Stimulated activated CD4-positive, alpha-beta T cell treated with anti-CD3 and anti-CD28 coated beads, Interleukin-4, amount 100 ng/mL, for 48 hours (primary cell): ENCODE measurements around the gene EYA2.

ENCODE experiments used
- DNase-seq, 2 donors: peaks; one replicate each; pipeline ENCODE4 v3.0.0-alpha.2; 2020; ENCODE audit warnings: low read depth in 2 of 2

EYA2 gene

DNA sequence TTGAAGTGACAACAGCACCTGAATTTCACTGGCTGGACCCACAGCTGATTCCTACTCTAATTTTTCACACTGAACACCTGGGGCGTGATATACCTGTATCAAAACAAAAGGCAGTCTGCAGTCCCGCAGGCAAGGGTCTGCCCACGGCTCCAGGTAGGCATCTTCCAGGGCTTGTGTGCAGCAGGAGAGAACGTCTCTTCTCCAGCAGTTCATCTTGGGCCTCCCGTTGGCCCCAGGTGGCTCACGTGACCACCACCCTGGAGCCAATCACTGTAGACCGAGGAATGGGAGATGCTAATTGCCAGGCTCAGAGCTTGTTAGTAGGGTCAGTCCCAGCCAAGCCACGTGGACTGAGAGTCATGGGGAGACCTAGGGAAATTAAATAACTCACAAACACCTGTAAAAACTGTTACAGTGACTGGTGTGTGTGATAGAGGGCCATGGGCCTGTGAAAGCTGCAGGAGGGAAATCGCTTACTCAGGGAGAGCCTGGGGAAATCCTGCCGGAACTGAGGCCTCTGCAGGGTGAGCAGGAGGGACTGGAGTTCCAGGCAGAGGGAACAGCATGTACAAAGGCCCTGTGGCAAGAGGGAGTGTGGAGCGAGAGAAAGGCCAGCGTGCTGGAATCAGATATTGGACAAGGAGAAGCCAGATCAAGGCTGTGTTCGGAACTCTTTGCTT is 83.4 kb downstream of the EYA2 start:
- no peak for DNase-seq

DNA sequence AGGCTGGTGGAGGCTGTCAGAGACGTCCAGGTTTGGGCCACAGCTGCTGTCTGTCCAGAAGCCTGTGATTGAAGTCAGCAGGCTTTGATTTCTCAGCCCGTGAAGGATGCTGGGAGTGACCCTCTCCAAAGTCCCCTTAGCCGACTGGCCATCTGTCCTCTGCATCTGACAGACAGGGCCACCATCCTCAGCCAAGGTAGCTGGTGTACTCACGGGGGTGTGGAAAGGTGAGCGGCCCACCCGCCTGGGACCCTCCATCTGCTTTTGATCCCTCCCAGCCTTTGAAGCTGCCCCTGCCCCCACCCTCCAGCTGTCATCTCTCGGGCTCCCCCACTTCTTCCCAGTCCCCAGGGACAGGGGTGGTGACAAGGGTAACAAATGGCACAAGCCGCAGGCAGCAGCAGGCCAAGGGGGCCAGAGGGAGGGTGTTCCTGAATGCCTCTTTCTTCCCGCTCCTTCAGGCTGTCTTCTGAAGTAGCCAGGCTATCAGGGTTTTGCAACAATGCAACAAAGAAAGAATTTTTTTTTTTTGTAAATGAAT is 84.4 kb downstream of the EYA2 start:
- no peak for DNase-seq

DNA sequence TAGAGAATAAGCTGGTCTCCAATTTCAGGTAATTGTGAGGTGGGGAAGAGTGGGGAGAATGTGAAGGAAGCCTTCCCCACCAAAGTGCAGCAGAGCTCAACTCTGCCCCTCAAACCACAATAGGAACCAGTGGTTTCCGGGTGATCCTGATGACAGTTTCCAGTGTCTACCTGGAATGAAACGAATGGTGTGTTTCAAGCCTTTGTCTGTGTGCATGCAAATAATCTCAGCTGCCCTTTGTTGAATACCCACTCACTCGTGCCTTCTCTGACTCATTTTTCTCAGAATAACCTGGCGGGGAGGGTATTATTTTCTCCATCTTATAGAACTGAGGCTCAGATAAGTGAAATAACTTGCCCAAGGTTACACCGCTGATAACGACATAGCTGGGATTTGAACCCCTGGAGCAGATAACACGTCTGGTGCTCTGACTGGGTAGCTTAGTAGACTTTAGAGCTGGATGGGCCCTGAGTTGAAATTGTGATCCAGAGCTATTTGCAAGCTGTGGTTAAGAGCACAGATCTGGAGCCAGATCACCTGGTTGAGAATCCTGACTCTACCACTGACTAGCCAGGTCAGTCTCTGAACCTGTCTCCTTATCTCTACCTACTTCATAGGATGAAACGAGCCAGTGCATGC is 85.1 kb downstream of the EYA2 start:
- DNase-seq: no peak

- no peak for DNase-seq
These were observed 86.5 kb downstream of the EYA2 start for GRCh38 chr20:46981184-46981583.

DNA sequence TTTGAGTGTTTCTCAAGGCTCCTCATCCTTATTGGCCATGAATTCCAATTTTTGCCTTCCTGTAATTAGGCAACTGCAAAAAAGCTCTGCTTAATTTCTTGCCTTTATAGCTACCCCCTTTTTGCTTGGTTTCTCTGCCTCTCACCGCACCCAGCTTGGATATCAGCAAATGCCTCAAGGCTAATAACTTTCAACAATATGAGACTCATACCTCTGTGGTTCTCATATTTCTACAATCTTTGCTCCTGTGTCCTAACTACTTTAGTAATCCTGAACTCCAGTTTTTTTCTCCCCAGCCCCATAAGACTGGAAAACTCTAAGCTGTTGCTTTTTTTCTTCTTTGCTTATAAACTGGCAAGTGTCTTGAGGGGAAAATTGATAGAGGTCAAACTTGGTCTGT is 88.8 kb downstream of the EYA2 start:
- DNase-seq: no peak

DNA sequence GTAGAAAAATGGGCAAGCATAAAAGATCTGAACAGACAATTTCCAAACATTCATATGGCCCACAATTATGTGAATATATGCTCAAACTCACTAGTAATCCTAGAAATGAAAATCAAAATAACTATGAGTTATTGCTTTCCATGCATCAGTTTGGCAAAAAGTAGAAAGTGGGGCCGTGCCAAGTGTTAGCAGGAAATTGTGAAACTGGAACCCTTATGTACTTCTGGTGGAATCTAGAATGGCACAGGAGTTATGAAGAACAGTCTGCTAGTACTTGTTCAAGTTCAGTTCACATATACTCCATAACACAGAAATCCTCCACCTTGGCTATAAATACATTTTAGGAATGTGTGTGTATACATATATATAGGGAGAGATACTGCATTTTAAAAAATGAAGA is 89.8 kb downstream of the EYA2 start:
- no peak for DNase-seq

DNA sequence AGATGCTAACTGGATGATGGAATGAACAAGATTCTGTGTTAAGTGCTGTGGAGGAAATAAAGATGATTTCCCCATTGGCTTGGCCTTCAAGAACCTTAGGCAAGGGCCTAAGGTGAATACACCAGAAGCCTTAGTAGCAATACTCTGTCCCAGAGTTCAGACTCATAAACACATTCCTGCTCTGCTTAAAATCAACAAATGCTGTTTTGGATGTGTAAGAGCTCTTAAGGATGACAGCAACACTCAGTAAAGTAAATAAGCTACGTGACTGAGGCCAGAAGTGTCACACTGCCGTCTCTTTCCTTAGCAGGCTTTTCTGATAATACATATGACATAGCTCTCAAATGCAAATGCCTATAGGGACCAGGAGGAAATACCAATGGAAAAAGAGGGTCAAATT is 90.6 kb downstream of the EYA2 start:
- DNase-seq: no peak

- DNase-seq: no peak
These were observed 91.0 kb downstream of the EYA2 start for GRCh38 chr20:46985671-46986070.

GRCh38 chr20:46987001-46987400 is 92.4 kb downstream of the EYA2 start:
- no peak for DNase-seq

- DNase-seq: peak in 1 of 2 donors; percentile 7
These were observed 95.5 kb downstream of the EYA2 start for GRCh38 chr20:46990017-46990595.

- no peak for DNase-seq
These were observed 96.0 kb downstream of the EYA2 start for GRCh38 chr20:46990596-46991104.

GRCh38 chr20:46991168-46991567 is 96.5 kb downstream of the EYA2 start:
- DNase-seq: no peak

- no peak for DNase-seq
These were observed 97.4 kb downstream of the EYA2 start for GRCh38 chr20:46991880-46992639.

- DNase-seq: no peak
These were observed 98.0 kb downstream of the EYA2 start for GRCh38 chr20:46992640-46993035.

- DNase-seq: no peak
These were observed 98.9 kb downstream of the EYA2 start for GRCh38 chr20:46993465-46994095.

- DNase-seq: peak; percentile 44 to 60
These were observed 99.7 kb downstream of the EYA2 start for GRCh38 chr20:46994341-46994740.

- DNase-seq: no peak
These were observed 101.0 kb downstream of the EYA2 start for GRCh38 chr20:46995561-46996142.

DNA sequence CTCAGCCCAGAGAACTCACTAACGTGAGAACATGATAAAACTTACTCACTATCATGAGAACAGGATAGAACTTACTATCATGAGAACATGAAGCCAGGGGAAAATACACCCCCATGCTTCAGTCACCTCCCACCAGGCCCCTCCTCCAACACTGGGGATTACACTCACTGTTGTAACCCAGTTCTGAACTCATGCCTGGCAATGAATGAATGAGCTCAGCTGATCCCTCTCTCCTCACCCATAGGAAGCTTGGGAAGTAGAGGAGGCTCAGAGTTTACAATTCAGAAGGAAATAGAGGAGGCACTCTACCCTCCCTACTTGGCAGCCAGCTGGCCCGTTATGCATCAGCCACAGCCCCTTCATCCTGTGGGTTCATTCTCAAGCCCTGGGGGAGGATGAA is 102.5 kb downstream of the EYA2 start:
- no peak for DNase-seq

DNA sequence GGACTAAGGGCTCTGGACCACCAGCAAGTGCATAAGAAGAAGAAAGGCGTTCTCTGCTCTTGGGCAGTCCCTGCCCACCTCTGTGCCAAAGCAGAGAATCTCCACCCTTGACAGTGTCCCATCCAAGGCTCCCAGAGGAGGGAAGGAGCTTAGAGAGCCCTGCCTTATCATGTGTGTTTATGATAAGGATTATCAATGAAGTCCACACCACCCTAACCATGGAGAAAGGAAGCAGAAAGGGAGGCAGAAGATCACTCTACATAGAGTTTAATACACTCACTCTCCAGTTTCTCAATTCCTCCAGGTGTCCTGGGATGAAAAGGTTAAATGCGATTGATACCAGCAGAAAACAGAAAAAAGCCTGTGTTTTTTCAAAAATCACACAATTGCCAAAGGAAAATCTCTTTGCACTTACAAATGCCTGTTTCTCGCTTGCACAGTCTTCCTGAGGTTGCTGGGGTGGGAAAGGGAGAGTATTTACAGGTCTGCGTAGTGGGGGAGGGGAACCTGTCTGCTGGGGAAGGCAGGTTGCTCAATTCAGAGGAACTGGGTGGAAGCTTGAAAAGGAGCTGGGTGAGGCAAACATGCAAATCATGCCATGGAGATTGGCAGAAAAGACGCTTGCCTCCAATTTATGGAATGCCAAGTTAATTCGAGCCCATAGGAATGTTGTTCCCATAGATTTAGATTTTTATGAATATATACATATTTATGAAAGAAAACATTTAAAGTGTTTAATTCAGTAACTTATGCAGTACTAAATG is 104.0 kb downstream of the EYA2 start:
- no peak for DNase-seq

- DNase-seq: no peak
These were observed 105.3 kb downstream of the EYA2 start for GRCh38 chr20:46999801-47000465.
